Skin of body (tissue), 3 donors: ENCODE results near the gene HDAC5. TPM values are rescaled to one million over a fixed set of nuclear protein-coding genes. Genes with fewer than 3 reads are reported as not detected.

ENCODE experiments used
- DNase-seq: peaks from one replicate; lab custom pipeline; 2025; lab: John Stamatoyannopoulos, UW
- small RNA-seq: library from RNA; depleted of rRNA; stranded (forward); fragments of <200 nt; gene quantifications from one replicate; pipeline ENCODE3, GENCODE V24; 2014; ENCODE audit warnings: low replicate concordance
- total RNA-seq: library from RNA; depleted of rRNA; stranded (reverse); fragments of >200 nt; gene quantifications from one replicate; pipeline ENCODE4 v1.2.3, GENCODE V29; 2014

HDAC5 gene
- total RNA-seq, 1 donor from 2014 or later, result 55.1 TPM

DNA sequence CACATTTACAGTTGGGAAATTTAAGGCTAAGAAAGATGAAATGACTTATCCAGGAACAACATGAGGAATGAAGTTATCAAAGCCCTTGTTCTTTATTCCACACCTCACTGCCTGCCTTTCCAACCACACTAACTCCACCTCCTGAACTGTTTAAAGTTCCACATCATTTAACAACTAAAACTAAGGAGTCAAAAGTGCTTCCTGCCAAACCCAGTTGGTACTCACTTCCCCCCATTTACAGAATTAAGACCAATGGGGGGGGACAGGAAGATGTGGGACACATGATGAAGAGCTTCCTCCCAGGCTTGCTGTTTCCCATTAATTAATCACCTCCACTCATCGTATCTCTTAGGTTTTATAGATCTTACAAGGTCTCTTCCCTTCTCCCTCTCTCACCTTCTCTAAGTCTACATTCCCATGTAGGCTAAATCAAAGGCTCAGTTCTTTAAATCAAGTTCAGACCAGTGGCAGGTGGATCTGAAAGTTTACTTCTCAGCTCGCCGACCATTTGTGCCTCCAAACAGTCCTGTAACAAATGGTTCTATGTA lies 89.5 kb downstream of the HDAC5 start:
- no peak for DNase-seq

DNA sequence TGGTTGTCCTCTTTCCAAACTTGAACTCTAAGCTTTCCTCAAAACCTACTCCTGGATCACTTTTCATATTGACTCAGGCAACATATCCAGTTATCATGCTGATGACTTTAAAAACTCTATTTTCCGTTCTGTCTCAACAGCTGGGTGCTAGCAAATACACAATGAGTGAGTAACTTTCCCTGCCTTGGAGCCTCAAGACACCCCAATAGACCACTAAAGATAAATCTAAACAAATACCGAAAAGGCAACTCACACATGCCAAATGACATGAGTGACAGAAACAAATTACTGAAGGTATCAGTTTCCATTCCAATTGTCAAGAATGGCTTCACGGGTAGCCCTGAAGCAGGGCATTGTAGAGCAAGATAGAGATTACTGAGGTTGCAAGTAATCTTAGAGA lies 93.0 kb downstream of the HDAC5 start:
- no peak for DNase-seq

DNA sequence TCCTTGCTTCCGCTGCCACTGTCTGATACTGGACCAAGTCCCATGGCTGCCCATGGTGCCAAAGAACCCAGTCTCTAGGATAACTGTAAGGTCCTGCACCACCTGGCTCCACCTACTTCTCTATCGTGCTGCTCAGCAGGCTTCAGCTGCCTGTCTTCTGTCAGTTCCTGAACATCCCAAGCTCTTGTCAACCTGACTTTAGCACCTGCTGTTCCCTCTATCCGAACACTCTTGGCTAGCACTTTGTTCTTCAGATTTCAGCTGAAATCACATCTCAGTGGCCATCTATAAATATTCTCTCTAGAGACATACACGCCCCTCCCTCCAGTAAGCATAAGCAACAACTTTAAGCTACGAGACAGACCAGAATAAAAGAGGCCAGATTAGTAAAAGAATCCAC lies 93.7 kb downstream of the HDAC5 start:
- no peak for DNase-seq

Small RNA genes lying within 50 kb of the gene (small RNA-seq; reads per million reads assigned to genes)
- gene RNU6-131P, result not detected

Other genes with a start within 250 kb of the HDAC5 start
- 3.0 TPM for gene MPP2, start 216.1 kb downstream of the HDAC5 start, total RNA-seq
- gene PPY, start 181.2 kb downstream of the HDAC5 start, total RNA-seq, result not detected
- not detected for gene PYY, start 169.7 kb downstream of the HDAC5 start, total RNA-seq
- 0.49 TPM for gene NAGS, start 119.0 kb downstream of the HDAC5 start, total RNA-seq
- 25.9 TPM for gene TMEM101, start 108.7 kb downstream of the HDAC5 start, total RNA-seq
- 12.2 TPM for gene LSM12, start 57.0 kb downstream of the HDAC5 start, total RNA-seq
- gene G6PC3, start 52.9 kb downstream of the HDAC5 start, total RNA-seq, result 9.4 TPM
- gene HROB, start 18.3 kb upstream of the HDAC5 start, total RNA-seq, result 2.1 TPM
- 0.89 TPM for gene ASB16, start 47.1 kb upstream of the HDAC5 start, total RNA-seq
- gene TMUB2, start 63.3 kb upstream of the HDAC5 start, total RNA-seq, result 16.4 TPM
- 26.2 TPM for gene ATXN7L3, start 76.2 kb upstream of the HDAC5 start, total RNA-seq
- gene UBTF, start 96.0 kb upstream of the HDAC5 start, total RNA-seq, result 52.6 TPM
- 30.1 TPM for gene SLC4A1, start 144.5 kb upstream of the HDAC5 start, total RNA-seq
- gene RUNDC3A, start 185.0 kb upstream of the HDAC5 start, total RNA-seq, result 7.6 TPM
- 68.0 TPM for gene SLC25A39, start 201.2 kb upstream of the HDAC5 start, total RNA-seq
- 184 TPM for gene GRN, start 221.7 kb upstream of the HDAC5 start, total RNA-seq
- gene FAM171A2, start 240.2 kb upstream of the HDAC5 start, total RNA-seq, result 3.4 TPM